Peyer's patch (tissue), 4 donors: ENCODE measurements around the gene TIMM17A.

ENCODE experiments used
- POLR2A ChIP-seq, 2 donors: fragments of 450-650 bp; IDR thresholded peaks; one replicate each; pipeline ENCODE4 v1.5.1; 2017; ENCODE audit warnings: antibody characterized with exemption in 2 of 2, mild to moderate bottlenecking in 2 of 2, moderate library complexity in 2 of 2
- TF ChIP-seq, protein P1 (sequence below), 6 experiments: fragments of 450-650 bp in 4 of 6; fragments of 200-600 bp in 2 of 6; sonication (generic) in 1 of 6; IDR thresholded peaks; one replicate each; pipeline ENCODE4 v1.5.1; 2017 to 2019; ENCODE audit warnings: antibody characterized with exemption in 6 of 6, mild to moderate bottlenecking in 3 of 6, moderate library complexity in 1 of 6

DNA sequence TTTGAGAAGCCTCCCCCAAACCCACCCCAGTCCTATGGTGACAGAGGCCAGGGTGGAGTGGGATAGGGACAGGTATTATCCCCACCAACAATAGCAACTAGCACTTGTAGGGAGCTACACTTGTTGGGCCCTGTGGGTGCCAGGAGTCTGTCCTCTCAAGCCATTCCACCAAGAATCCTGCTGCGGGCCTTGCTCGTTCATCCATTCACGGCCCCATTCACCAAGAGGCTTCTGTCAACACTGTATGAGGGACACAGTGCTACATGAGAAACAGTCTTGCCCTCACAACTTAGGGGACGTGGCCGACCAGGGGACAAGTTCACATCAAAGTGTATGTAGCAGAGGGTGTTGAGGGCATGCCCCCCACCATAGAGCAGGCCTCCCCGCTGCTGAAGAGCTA, 47.7 kb upstream of the TIMM17A start:
- TF ChIP-seq, protein P1, sequence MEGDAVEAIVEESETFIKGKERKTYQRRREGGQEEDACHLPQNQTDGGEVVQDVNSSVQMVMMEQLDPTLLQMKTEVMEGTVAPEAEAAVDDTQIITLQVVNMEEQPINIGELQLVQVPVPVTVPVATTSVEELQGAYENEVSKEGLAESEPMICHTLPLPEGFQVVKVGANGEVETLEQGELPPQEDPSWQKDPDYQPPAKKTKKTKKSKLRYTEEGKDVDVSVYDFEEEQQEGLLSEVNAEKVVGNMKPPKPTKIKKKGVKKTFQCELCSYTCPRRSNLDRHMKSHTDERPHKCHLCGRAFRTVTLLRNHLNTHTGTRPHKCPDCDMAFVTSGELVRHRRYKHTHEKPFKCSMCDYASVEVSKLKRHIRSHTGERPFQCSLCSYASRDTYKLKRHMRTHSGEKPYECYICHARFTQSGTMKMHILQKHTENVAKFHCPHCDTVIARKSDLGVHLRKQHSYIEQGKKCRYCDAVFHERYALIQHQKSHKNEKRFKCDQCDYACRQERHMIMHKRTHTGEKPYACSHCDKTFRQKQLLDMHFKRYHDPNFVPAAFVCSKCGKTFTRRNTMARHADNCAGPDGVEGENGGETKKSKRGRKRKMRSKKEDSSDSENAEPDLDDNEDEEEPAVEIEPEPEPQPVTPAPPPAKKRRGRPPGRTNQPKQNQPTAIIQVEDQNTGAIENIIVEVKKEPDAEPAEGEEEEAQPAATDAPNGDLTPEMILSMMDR (IDR thresholded peaks at IDR 0.05) = no peak
- no peak for TF ChIP-seq POLR2A (IDR thresholded peaks at IDR 0.05)
